Inflammatory macrophage treated with lipopolysaccharide for 4 hours (primary cell): ENCODE measurements around the gene NTSR2.

Source experiments
- DNase-seq: peaks from one replicate; pipeline ENCODE4 v3.0.0-alpha.2; 2020

Gene NTSR2, protein sequence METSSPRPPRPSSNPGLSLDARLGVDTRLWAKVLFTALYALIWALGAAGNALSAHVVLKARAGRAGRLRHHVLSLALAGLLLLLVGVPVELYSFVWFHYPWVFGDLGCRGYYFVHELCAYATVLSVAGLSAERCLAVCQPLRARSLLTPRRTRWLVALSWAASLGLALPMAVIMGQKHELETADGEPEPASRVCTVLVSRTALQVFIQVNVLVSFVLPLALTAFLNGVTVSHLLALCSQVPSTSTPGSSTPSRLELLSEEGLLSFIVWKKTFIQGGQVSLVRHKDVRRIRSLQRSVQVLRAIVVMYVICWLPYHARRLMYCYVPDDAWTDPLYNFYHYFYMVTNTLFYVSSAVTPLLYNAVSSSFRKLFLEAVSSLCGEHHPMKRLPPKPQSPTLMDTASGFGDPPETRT

DNA sequence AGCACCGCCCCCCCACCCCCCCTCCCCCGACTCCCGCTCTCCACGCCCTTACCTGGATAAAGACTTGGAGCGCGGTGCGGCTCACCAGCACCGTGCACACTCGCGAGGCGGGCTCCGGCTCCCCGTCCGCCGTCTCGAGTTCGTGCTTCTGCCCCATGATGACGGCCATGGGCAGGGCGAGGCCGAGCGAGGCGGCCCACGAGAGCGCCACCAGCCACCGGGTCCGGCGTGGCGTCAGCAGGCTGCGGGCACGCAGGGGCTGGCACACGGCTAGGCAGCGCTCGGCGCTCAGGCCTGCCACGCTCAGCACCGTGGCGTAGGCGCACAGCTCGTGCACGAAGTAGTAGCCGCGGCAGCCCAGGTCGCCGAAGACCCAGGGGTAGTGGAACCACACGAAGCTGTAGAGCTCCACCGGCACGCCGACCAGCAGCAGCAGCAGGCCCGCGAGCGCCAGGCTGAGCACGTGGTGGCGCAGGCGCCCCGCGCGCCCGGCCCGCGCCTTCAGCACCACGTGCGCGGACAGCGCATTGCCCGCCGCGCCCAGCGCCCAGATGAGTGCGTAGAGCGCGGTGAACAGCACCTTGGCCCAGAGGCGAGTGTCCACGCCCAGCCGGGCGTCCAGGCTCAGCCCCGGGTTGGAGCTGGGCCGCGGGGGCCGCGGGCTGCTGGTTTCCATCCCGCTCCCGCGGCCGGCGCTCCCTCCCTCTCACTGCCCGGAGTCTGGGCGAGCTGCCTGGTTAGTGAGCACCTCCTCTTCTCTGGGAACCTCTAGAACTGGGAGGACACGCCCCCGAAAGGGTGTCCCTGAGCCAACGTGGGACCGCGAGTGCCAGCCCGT is at the start of gene NTSR2:
TSS of gene NTSR2 (minus strand) at position 742 of the 838 bp plus-strand sequence. CDS start at position 676, 66 bp downstream.
- DNase-seq: peak; percentile 33

GRCh38 chr2:11719230-11719977 is 49.4 kb upstream of the NTSR2 start:
- DNase-seq: no peak

- DNase-seq: no peak
These were observed 48.6 kb upstream of the NTSR2 start for GRCh38 chr2:11718606-11719005.

GRCh38 chr2:11717623-11718022 is 47.6 kb upstream of the NTSR2 start:
- no peak for DNase-seq

DNA sequence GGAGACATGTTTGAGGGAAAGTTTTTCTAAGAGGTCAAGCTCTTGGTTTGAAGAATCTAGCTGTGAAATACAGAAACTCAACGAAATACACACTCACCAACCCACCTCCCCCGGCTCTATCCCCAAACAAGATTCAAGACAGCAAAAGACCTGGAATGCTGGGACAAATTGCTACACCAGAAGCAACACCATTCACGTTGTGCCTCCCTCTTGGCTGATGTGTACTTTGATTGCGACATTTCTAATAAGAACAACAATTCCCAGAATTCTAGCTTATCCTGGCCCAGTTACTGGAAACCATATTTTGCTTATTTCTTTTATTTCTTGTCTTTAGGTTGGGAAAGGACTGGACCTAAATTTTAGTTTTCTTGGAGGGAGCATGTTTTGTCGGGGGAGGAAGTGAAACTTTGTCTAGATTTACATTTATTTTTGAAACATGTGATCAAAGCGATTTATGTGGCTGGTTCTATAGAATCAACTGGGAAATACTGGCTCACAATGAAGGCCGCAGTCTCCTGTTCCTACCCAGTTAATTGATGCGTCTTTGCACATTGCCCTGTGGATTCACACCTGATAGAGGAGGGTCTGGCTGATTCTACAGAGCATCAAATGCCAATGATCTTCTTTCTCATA is 46.8 kb upstream of the NTSR2 start:
- DNase-seq: peak; percentile 38

- DNase-seq: no peak
These were observed 46.1 kb upstream of the NTSR2 start for GRCh38 chr2:11715987-11716652.

- DNase-seq: no peak
These were observed 43.8 kb upstream of the NTSR2 start for GRCh38 chr2:11713815-11714214.

DNA sequence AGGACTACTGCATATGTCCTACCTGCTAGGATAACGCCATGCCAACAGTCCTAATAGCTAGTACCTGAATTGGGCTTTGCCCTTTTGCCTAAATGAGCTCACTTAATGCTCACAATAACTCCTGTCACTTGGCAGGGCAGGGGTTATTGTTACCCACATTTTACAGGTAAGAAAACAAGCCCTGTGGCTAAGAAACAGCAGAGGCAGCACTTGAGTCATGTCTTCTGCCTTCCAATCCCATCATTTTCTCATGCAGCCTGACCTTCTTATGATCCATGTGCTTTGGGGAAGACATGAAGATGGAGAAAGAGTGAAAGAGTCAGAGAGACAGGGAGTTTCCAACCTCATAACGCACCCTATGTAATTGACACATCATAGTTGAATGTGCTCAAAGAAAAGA is 42.9 kb upstream of the NTSR2 start:
- DNase-seq: peak; percentile 32

GRCh38 chr2:11711751-11712150 is 41.8 kb upstream of the NTSR2 start:
- DNase-seq: peak; percentile 51

DNA sequence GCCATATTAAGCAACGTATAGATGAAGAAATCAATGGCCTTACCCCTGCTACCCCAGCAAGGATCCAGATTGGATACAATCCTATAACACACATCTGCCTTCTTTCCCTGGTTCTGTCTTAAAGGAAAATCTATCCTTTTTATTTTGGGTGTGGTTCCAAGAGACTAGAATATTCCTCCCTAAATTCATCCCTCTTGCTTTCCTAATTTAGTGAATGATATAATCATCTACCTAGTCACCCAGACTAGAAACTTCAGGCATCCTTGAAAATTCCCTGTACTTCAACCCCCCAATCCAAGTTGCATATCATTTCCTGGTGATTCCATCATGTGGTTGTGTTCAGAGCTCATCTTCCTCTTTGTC is 41.3 kb upstream of the NTSR2 start:
- DNase-seq: no peak

DNA sequence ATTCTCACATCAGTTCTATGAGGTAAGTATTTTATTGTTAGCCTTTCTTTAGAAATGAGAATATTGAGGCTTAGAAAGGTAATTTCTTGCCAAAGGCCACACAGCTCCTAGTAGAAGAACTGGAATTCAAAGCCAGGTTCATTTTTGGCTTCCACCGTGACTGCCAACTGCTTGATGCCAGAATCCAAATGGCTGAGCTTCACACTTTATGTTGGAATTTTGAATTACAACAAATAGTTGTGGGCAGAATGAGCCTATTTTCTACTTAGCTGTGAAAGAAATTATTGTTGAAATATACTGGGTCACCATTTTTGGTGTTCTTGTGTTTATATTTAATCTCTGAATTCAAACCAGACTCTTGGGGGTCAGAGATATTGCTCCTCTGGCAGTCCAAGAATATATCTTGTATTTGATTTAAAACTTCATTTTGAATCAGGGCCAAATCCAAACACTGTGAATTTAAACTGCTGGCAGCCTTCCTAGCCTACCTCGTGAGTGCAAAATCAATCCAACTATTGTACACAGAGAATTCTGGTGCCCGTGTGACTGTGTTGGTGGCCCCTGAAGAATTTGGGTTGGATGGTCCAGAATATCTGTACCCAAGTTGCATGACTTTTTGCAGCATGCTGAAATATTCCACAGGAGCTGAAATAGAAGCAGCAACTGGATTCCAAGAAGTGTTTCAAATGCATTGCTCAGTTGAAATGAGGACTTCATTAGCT is 40.8 kb upstream of the NTSR2 start:
- DNase-seq: peak; percentile 21

- no peak for DNase-seq
These were observed 40.2 kb upstream of the NTSR2 start for GRCh38 chr2:11710210-11710609.

DNA sequence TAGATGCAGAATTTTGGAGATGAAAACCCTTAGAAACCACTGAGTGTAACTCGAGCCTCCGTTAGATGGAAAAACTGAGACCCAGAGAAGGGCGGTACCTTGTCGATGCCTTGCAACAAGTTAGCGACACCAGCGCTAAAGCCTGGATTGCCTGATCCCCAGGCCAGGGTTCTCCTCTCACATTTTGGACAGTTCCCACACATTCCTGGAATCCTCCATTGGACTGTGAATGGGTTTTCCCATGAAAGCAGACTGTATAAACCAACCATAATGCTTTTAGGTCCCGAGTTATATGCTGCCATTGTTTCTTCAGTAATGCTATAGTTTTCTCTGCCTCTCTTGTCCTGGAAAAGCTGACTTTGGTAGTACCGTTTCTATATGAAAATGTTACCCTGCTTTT is 39.3 kb upstream of the NTSR2 start:
- no peak for DNase-seq

GRCh38 chr2:11708106-11708505 is 38.1 kb upstream of the NTSR2 start:
- no peak for DNase-seq

DNA sequence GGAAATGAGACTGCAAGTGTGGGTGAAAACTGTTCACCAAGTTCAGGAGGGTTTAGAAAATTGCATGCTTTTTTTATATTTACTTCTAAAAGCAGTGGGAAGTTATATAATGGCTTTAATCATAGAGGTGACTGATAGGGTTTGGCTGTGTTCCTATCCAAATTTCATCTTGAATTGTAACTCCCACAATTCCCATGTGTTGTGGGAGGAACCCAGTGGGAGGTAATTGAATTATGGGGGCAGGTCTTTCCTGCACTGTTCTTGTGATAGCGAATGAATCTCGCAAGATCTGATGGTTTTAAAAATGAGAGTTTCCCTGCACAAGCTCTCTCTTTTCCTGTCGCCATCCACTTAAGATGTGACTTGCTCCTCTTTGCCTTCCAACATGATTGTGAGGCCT is 35.7 kb upstream of the NTSR2 start:
- no peak for DNase-seq

- DNase-seq: no peak
These were observed 35.1 kb upstream of the NTSR2 start for GRCh38 chr2:11705063-11705462.

- no peak for DNase-seq
These were observed 33.7 kb upstream of the NTSR2 start for GRCh38 chr2:11703700-11704099.

GRCh38 chr2:11702946-11703345 is 33.0 kb upstream of the NTSR2 start:
- no peak for DNase-seq

DNA sequence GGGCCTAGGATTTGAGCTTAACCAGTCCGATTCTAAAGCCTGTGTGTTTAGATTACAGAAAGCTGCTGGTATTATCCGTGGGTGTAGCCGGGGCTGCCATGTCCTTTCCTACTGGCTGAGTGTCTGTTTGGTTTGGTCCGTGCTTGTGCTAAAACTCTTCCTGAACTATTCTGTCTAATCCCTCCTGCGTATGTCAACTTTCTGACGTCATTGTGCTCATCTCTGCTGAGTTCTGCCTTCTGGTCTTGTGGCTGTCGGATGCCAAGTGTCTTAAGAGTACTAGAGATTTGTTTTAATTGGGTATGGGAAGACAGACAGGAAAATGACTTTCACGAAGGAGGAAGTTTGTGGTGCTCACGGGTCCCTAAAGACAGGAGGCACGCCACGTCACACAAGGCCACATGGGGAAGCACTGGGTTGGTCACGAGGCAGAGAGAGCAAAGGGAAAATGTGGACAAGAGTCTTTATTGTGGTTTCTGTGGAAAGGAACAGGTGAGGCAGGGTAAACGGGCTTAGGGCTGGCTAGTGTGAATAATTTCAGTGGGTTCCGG is 31.8 kb upstream of the NTSR2 start:
- peak; percentile 92 for DNase-seq

GRCh38 chr2:11701206-11701605 is 31.2 kb upstream of the NTSR2 start:
- no peak for DNase-seq
